Upper lobe of right lung (tissue), 1 donor: ENCODE results near the gene UTP4. TPM values are rescaled to one million over a fixed set of nuclear protein-coding genes. Genes with fewer than 3 reads are reported as not detected.
A peak's percentile ranks its signal among the peaks of the same experiment; 100 is the strongest.

Experiments used
- ATAC-seq: fragments of 200-7000 bp; cut with Tn5 transposase; one replicate; pipeline ENCODE4 v1.9.1; 2020; ENCODE audit warnings: mild to moderate bottlenecking, moderate library complexity
- DNase-seq: peaks from one replicate; pipeline ENCODE4 v3.0.0-alpha.2; 2020
- H3K27ac ChIP-seq: fragments of 200-600 bp; one replicate; pipeline ENCODE4 v1.8.0; 2022
- H3K27me3 ChIP-seq: fragments of 200-600 bp; one replicate; pipeline ENCODE4 v1.8.0; 2022; ENCODE audit warnings: mild to moderate bottlenecking
- H3K36me3 ChIP-seq: fragments of 200-600 bp; one replicate; pipeline ENCODE4 v1.8.0; 2022
- H3K4me1 ChIP-seq: fragments of 200-600 bp; one replicate; pipeline ENCODE4 v1.8.0; 2022
- H3K4me3 ChIP-seq: fragments of 200-600 bp; one replicate; pipeline ENCODE4 v1.8.0; 2022; ENCODE audit warnings: mild to moderate bottlenecking
- H3K9me3 ChIP-seq: fragments of 200-600 bp; one replicate; pipeline ENCODE4 v1.8.0; 2022
- CTCF ChIP-seq: fragments of 200-600 bp; IDR thresholded peaks from one replicate; pipeline ENCODE4 v1.8.0; 2022; ENCODE audit warnings: antibody characterized with exemption
- intact Hi-C: fragments of 100-400 bp; cut with DNase I; formaldehyde crosslinking; loops from one replicate; pipeline ENCODE4 v1.11.0; 2022
- total RNA-seq: library from RNA; stranded (reverse); fragmentation: NEBNext Ultra II Directional; extraction: Animal tissue kit (Norgen Biotek cat#: 25700); gene quantifications from one replicate; pipeline ENCODE4 v1.2.1, GENCODE V29; 2021
- donor health status: DM: no; HTN: yes; CAD: no; lungs with severe emphysema.

Gene UTP4
- total RNA-seq, 1 donor from 2014 or later = 36.5 TPM

DNA sequence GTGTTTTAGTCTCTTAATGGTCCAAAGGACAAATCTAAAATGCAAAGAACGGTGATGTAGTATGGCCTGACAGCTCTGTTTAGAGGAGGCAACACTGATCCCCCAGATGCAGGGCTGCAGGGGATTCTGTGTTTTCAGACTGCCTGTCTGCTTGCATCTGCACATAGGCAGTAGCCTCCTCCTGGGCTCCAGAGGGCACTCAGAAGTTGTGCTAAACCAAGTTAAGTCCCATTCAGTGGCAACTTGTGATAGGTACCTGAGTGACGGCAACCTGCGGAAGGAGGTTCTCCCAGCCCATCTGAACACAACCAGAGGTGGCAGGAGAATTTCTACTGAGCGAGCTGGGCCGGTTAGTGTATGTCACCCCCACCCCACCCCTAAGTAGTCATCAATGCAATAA lies 17.1 kb upstream of the UTP4 start:
- H3K4me3 ChIP-seq = no peak overlapping the region
- ATAC-seq (no peak), DNase-seq (peak; percentile 9)
- H3K9me3 ChIP-seq = no peaks in the 10 kb centered on the region
- peaks cover 9% of the 10 kb centered on the region for H3K4me1 ChIP-seq
- no peak overlapping the region for H3K27ac ChIP-seq
- intact Hi-C loops = loop anchor here (10.0 kb wide), 2 partner anchors 211 to 591 kb away; no protein-coding TSS in a partner anchor
- peaks cover 69% of the 10 kb centered on the region for H3K36me3 ChIP-seq
- no peaks in the 10 kb centered on the region for H3K27me3 ChIP-seq
- TF ChIP-seq CTCF = no peak

GRCh38 chr16:69115837-69116236 lies 16.6 kb upstream of the UTP4 start:
- Histone ChIP-seq H3K36me3 (peaks cover 69% of the 10 kb centered on the region), H3K9me3 (no peaks in the 10 kb centered on the region), H3K4me3 (no peak overlapping the region), H3K27ac (no peak overlapping the region), H3K4me1 (peaks cover 9% of the 10 kb centered on the region), H3K27me3 (no peaks in the 10 kb centered on the region)
- TF ChIP-seq CTCF = no peak
- intact Hi-C loops = loop anchor here (10.0 kb wide), 2 partner anchors 211 to 591 kb away; no protein-coding TSS in a partner anchor
- ATAC-seq (no peak), DNase-seq (no peak)

GRCh38 chr16:69116256-69116875 lies 16.1 kb upstream of the UTP4 start:
- no peak for TF ChIP-seq CTCF
- peak; percentile 16 for DNase-seq
- intact Hi-C loops = loop anchor here (10.0 kb wide), 2 partner anchors 212 to 592 kb away; no protein-coding TSS in a partner anchor
- Histone ChIP-seq H3K4me1 (peaks cover 9% of the 10 kb centered on the region), H3K36me3 (peaks cover 72% of the 10 kb centered on the region), H3K27ac (no peak overlapping the region), H3K4me3 (no peak overlapping the region), H3K9me3 (no peaks in the 10 kb centered on the region), H3K27me3 (no peaks in the 10 kb centered on the region)
- no peak for ATAC-seq

DNA sequence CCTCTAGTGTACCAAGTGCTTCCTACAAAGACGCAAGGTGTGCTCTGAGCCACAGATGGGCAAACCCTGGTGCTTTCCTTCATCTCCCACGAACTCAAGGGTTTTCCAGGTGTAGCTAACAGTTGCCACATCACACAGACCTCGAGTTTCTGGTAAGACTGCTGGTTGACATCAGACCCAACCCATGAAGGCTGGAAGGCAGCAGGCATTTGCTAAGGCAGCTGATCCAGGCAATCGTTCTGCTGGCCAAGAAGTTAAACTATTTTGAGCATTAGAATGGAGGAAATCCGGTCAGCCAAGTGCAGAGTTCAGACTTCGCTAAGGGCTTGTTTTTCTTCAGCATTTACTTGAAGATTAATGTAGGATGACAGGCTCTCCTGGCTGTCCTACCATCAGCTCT lies 15.5 kb upstream of the UTP4 start:
- TF ChIP-seq CTCF = no peak
- Histone ChIP-seq H3K4me3 (no peak overlapping the region), H3K27ac (no peak overlapping the region), H3K36me3 (peaks cover 68% of the 10 kb centered on the region), H3K9me3 (no peaks in the 10 kb centered on the region), H3K4me1 (peaks cover 9% of the 10 kb centered on the region), H3K27me3 (no peaks in the 10 kb centered on the region)
- ATAC-seq (no peak), DNase-seq (peak; percentile 21)
- intact Hi-C loops = loop anchor here (10.0 kb wide), 2 partner anchors 212 to 592 kb away; no protein-coding TSS in a partner anchor

- H3K27me3 ChIP-seq = no peaks in the 10 kb centered on the region
- peaks cover 64% of the 10 kb centered on the region for H3K36me3 ChIP-seq
- no peaks in the 10 kb centered on the region for H3K9me3 ChIP-seq
- no peak overlapping the region for H3K4me3 ChIP-seq
- ATAC-seq = no peak
- intact Hi-C loops = loop anchor here (10.0 kb wide), 2 partner anchors 214 to 594 kb away; no protein-coding TSS in a partner anchor
- H3K4me1 ChIP-seq = peaks cover 5% of the 10 kb centered on the region
- no peak for TF ChIP-seq CTCF
- no peak for DNase-seq
- no peak overlapping the region for H3K27ac ChIP-seq
Observed at GRCh38 chr16:69118468-69118867, 14.0 kb upstream of the UTP4 start.
